H1 (cell line): Measurements from ENCODE around the gene CLCN3. TPM values are rescaled to one million over a fixed set of nuclear protein-coding genes. Genes with fewer than 3 reads are reported as not detected.

ENCODE experiments used
- CBX8 ChIP-seq: fragments of 300-800, 300-1000 bp; sonication (generic); IDR thresholded peaks from 2 replicates; pipeline ENCODE4 v1.7.1; 2016; ENCODE audit warnings: low read depth, low read length, borderline replicate concordance
- CTBP2 ChIP-seq: IDR thresholded peaks from 2 replicates; pipeline ENCODE4 v1.7.0; 2011; ENCODE audit warnings: borderline replicate concordance, mild to moderate bottlenecking, moderate library complexity, mixed read lengths, low read length; ENCODE audit not compliant: insufficient read depth, insufficient read length
- EZH2 ChIP-seq: fragments of 200-600 bp; sonication (generic); IDR thresholded peaks from 2 replicates; pipeline ENCODE4 v1.7.1; 2012; ENCODE audit warnings: low read depth, mild to moderate bottlenecking, moderate library complexity, low read length, inconsistent platforms; ENCODE audit not compliant: severe bottlenecking
- GTF2F1 ChIP-seq: IDR thresholded peaks from 2 replicates; pipeline ENCODE4 v1.6.1; 2012; ENCODE audit warnings: low read depth, low read length, improper control_type of control experiment, borderline replicate concordance
- KDM4A ChIP-seq: IDR thresholded peaks from one replicate; pipeline ENCODE4 v1.7.1; 2012; ENCODE audit warnings: low read depth, mild to moderate bottlenecking, moderate library complexity, low read length, inconsistent platforms; ENCODE audit not compliant: severe bottlenecking
- SIX5 ChIP-seq: IDR thresholded peaks from 2 replicates; pipeline ENCODE4 v1.6.1; 2011; ENCODE audit warnings: mild to moderate bottlenecking, low read depth, low read length
- polyA plus RNA-seq, 7 experiments: library from polyadenylated mRNA; depleted of rRNA in 3 of 7; stranded (reverse) in 5 of 7; unstranded in 2 of 7; fragments of >200 nt in 5 of 7; fragments of 200-250 nt in 2 of 7; gene quantifications; 1 replicate in 5 of 7; 2 replicates in 1 of 7; 4 replicates in 1 of 7; pipeline versions ENCODE4 v1.2.1 to v1.2.3, GENCODE V29; 2011 to 2013; ENCODE audit warnings: missing spikeins in 2 of 7, mixed read lengths in 2 of 7
- total RNA-seq: library from RNA; stranded (reverse); fragmentation: NEBNext Ultra II Directional; extraction: Animal tissue kit (Norgen Biotek cat#: 25700); gene quantifications from 2 replicates; pipeline ENCODE4 v1.2.1, GENCODE V29; 2021
- TF ChIP-seq, protein P1 (sequence below): fragments of 300-600 bp; sonication (generic); IDR thresholded peaks from 2 replicates; pipeline ENCODE4 v1.7.1; 2012; ENCODE audit warnings: low read length, moderate library complexity, mild to moderate bottlenecking, inconsistent platforms; ENCODE audit not compliant: insufficient replicate concordance

Gene CLCN3
- total and polyA plus RNA-seq, 2 of the 8 experiments (the other 6 are each of a cell fraction or from before 2014, with no cell fraction given) = 8.8 to 32.8 TPM

DNA sequence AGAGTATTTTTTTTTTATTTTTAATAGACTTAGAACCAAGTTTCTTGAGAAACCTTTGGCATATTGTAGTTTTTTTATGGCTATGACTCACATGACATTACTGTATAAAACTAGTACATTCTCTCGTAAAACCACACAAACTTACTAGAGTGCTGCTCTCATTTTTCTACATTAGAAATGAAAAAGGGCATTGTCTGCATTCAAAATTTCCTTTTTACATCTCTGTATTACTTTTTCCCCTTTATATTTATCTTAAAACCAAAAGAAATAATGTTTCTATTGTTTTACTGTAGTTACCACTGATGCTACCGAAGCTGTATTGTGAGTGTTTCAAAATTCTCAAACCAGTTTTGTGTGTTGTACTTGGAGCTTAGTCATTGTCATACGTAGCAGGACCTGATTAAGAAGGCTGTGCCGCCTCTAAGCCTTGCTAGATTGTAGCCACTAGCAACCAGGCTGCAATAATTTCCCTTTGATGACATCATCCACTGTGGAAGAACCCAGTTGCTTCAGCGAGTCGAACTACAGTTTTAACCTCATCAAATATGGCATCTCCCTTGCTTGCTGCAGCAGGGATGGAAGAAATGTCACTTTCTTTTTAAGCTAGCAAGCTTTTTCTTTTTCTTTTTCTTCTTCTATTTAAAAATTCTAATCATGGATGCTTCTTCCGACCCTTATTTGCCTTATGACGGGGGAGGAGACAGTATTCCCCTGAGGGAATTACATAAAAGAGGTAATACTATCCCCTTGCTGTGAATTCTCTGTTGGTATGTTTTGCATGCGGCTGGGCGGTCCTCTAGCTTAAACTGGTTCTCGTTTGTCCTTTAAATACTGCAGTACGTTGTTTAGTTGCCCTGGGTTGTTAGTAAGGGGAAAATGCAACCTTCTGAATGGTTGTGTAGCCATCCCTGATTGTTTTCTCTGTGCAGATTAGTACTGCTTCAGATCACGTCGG, 39.6 kb downstream of the CLCN3 start (continued):
- TF ChIP-seq CTBP2 = no peak
- TF ChIP-seq EZH2 = no peak
- no peak for TF ChIP-seq KDM4A
- TF ChIP-seq CBX8 = no peak
- TF ChIP-seq, protein P1, sequence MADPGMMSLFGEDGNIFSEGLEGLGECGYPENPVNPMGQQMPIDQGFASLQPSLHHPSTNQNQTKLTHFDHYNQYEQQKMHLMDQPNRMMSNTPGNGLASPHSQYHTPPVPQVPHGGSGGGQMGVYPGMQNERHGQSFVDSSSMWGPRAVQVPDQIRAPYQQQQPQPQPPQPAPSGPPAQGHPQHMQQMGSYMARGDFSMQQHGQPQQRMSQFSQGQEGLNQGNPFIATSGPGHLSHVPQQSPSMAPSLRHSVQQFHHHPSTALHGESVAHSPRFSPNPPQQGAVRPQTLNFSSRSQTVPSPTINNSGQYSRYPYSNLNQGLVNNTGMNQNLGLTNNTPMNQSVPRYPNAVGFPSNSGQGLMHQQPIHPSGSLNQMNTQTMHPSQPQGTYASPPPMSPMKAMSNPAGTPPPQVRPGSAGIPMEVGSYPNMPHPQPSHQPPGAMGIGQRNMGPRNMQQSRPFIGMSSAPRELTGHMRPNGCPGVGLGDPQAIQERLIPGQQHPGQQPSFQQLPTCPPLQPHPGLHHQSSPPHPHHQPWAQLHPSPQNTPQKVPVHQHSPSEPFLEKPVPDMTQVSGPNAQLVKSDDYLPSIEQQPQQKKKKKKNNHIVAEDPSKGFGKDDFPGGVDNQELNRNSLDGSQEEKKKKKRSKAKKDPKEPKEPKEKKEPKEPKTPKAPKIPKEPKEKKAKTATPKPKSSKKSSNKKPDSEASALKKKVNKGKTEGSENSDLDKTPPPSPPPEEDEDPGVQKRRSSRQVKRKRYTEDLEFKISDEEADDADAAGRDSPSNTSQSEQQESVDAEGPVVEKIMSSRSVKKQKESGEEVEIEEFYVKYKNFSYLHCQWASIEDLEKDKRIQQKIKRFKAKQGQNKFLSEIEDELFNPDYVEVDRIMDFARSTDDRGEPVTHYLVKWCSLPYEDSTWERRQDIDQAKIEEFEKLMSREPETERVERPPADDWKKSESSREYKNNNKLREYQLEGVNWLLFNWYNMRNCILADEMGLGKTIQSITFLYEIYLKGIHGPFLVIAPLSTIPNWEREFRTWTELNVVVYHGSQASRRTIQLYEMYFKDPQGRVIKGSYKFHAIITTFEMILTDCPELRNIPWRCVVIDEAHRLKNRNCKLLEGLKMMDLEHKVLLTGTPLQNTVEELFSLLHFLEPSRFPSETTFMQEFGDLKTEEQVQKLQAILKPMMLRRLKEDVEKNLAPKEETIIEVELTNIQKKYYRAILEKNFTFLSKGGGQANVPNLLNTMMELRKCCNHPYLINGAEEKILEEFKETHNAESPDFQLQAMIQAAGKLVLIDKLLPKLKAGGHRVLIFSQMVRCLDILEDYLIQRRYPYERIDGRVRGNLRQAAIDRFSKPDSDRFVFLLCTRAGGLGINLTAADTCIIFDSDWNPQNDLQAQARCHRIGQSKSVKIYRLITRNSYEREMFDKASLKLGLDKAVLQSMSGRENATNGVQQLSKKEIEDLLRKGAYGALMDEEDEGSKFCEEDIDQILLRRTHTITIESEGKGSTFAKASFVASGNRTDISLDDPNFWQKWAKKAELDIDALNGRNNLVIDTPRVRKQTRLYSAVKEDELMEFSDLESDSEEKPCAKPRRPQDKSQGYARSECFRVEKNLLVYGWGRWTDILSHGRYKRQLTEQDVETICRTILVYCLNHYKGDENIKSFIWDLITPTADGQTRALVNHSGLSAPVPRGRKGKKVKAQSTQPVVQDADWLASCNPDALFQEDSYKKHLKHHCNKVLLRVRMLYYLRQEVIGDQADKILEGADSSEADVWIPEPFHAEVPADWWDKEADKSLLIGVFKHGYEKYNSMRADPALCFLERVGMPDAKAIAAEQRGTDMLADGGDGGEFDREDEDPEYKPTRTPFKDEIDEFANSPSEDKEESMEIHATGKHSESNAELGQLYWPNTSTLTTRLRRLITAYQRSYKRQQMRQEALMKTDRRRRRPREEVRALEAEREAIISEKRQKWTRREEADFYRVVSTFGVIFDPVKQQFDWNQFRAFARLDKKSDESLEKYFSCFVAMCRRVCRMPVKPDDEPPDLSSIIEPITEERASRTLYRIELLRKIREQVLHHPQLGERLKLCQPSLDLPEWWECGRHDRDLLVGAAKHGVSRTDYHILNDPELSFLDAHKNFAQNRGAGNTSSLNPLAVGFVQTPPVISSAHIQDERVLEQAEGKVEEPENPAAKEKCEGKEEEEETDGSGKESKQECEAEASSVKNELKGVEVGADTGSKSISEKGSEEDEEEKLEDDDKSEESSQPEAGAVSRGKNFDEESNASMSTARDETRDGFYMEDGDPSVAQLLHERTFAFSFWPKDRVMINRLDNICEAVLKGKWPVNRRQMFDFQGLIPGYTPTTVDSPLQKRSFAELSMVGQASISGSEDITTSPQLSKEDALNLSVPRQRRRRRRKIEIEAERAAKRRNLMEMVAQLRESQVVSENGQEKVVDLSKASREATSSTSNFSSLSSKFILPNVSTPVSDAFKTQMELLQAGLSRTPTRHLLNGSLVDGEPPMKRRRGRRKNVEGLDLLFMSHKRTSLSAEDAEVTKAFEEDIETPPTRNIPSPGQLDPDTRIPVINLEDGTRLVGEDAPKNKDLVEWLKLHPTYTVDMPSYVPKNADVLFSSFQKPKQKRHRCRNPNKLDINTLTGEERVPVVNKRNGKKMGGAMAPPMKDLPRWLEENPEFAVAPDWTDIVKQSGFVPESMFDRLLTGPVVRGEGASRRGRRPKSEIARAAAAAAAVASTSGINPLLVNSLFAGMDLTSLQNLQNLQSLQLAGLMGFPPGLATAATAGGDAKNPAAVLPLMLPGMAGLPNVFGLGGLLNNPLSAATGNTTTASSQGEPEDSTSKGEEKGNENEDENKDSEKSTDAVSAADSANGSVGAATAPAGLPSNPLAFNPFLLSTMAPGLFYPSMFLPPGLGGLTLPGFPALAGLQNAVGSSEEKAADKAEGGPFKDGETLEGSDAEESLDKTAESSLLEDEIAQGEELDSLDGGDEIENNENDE = no peak
- no peak for TF ChIP-seq SIX5
- TF ChIP-seq GTF2F1 = no peak
